CD4-positive, alpha-beta T cell treated with Interleukin-4 for 1 hour (primary cell): Measurements from ENCODE around the gene BUB3.
"Not testable (repeated sequence)": the region's sequence is repeated elsewhere in the genome, so short reads cannot be mapped to it uniquely, and the experiment has no call there.

Experiments used
- DNase-seq, 2 donors: peaks; one replicate each; pipeline ENCODE4 v3.0.0-alpha.2; 2020 to 2022

Gene BUB3

DNA sequence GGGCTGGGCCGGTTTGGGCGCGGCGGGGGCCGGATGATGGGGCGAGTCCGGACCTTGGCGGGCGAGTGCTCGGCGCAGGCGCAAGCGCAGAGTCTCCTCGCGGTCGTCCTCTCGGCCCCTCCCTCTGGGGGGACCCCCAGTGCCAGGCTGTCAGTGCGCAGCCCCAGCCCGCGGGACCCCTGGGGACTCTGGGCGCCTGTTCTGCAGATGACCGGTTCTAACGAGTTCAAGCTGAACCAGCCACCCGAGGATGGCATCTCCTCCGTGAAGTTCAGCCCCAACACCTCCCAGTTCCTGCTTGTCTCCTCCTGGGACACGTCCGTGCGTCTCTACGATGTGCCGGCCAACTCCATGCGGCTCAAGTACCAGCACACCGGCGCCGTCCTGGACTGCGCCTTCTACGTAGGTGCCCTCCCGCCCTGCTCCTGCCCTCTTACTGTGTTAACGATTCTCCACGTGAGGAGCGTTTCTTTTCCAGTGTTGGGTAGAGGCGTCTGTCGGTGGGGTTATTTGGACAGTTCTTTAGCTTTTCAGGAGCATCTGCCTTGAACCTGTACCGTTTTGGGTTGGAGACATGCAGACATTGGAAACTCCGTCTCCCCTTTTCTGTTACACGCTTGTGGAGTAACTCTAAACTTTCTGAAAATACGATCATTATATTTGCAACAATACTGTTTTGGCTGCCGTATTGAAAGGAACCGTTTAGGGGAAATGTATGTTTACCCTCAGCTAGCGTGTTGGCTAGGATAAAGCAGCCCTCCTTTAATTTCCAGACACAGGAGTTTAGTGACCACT is 706 bp downstream of the BUB3 start:
- peak; percentile 35 to 43 for DNase-seq

GRCh38 chr10:123156078-123156477 is 1.9 kb downstream of the BUB3 start:
- no peak for DNase-seq

DNA sequence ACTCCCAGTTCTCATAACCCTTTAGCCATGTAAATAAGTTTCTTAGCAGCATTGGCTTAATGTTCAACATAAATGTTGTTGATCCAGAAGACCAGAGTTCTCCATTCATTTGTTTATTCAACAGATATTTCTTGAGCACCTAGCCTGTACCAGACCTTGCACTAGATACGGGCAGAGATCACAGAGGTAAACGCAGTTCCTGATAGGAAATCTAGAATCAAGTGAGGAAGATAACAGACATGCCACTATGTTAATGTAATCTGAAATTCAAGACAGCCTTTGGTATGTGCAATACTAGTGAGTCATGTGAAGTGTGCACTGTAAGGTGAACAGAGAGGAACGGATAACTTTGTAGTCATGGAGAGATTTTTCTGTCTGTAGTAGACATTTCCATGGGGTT is 3.0 kb downstream of the BUB3 start:
- no peak for DNase-seq

GRCh38 chr10:123158682-123159081 is 4.5 kb downstream of the BUB3 start:
- DNase-seq: no peak

DNA sequence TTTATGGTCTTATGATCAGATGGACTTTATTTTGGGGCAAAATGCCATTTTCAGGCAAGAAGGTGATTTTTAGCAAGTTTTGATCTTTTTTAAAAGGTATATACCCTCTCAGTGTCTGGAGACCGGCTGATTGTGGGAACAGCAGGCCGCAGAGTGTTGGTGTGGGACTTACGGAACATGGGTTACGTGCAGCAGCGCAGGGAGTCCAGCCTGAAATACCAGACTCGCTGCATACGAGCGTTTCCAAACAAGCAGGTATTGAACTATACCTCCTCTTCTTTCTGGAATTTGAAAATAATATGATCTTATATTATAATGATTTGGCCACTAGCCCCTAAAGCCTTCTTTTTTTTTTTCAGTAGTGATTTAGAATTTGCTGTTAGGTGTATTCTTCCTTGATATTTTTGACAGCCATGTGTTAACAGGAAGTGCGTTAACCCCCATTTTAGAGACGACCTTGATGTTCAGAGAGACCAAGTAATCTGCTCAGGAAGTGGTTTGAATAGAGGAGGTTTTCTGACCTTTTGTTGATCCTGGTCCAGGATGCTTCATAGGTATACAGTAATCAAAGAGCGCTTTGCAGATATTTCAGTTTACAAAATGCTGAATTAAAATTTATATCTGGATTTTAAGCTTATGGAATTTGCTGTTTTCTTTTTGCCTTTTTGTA is 6.2 kb downstream of the BUB3 start:
- DNase-seq: peak in 1 of 2 donors; percentile 75

DNA sequence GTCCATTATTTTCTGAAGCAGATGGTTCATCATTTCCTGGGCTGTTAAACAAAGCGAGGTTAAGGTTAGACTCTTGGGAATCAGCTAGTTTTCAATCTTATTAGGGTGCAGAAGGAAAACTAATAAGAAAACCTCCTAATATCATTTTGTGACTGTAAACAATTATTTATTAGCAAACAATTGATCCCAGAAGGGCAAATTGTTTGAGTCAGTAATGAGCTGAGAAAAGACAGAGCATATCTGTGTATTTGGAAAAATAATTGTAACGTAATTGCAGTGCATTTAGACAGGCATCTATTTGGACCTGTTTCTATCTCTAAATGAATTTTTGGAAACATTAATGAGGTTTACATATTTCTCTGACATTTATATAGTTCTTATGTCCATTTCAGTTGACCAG is 10.1 kb downstream of the BUB3 start:
- DNase-seq: no peak

DNA sequence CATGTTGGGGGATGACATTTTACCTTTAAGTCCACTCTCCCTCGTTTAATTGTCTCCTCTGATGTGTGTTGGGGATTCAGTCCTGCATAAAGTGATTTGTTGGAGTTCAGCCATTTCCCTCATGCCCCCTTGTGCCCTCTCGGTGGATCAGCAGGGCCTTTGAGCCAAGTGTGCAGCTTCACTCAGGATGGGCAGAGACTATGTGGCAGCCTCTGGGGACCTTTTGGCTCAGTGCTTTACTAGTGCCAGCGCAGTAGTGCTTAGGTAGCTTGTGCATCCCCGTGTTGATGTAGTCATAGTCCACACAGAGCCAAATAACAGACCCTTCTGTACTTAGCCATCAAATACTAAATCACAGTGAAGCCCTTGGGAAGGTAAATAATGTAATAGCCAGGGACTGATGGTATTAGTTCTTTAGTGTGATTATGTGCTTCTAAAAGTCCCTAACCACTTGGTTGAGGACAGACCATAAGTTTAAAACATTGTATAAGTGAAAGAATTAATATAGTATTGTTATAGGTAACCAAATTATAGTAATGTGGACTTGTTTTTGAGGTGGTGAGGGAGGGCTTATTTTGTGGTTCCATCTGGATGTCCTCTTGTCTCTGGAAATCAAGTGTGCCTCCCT is 11.4 kb downstream of the BUB3 start:
- no peak for DNase-seq

DNA sequence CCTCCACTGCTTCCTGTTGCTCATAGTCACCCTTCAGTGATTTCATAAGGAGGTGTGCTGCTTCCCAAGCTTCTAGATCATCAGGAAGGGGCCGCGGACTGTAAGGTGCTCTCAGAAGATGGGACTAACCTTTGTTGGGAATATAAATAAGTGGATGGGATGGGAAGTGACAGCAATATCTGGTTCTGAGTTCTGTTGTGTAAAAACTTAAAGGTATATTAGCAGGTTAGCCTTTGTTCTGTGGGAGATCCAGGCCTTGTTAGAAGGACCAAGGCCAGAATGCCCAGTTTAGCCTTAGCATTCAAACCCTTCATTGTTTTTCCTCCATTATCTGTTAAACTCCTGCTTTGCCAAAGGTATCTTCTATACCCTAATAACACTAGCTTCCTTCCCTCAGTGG is 12.4 kb downstream of the BUB3 start:
- no peak for DNase-seq

GRCh38 chr10:123170961-123171360 is 16.8 kb downstream of the BUB3 start:
- DNase-seq: no peak

- not testable (repeated sequence) for DNase-seq
Observed at GRCh38 chr10:123171616-123172015, 17.4 kb downstream of the BUB3 start.

GRCh38 chr10:123175389-123176387 is 21.5 kb downstream of the BUB3 start:
- no peak for DNase-seq

- not testable (repeated sequence) for DNase-seq
Observed at GRCh38 chr10:123178390-123178789, 24.2 kb downstream of the BUB3 start.

- DNase-seq: no peak
Observed at GRCh38 chr10:123180101-123181090, 26.2 kb downstream of the BUB3 start.

GRCh38 chr10:123183724-123184123 is 29.5 kb downstream of the BUB3 start:
- no peak for DNase-seq

DNA sequence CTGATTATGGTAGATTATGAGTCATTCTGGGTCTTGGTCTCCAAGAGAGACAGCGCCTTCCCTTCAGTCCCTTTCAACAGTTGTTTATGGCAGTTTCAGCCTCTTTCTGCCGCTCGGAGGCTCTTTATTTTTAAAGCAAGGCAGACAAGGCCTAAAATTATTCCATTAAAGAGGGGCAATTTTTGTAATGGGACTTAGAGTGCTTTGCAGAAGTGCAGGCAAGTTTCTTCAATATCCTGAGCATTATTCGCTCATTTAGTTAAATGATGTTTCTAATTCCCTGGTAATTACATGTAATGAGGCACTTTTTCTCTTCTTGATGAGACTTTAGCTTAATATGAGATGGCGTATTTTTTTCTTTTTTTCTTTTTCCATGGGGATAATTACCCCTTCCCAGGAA is 33.6 kb downstream of the BUB3 start:
- DNase-seq: no peak

DNA sequence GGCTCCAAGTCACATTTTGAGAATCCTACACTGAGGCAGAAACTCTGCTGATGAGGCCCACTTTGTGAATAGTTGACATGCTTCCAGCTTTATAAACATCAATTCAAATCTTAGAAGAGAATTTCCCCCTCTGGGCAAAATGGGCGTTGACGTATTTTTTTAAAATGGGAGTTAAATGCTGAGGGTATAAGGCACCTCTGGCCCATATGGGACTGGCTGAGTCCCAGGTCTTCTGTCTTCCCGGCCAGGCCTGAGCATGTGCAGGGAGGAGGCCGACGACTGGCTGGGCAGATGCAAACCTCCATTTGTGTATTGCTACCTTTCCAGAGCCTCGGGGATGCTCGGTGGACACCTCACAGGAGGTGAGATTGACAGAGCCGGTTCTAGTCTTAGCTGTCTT is 37.7 kb downstream of the BUB3 start:
- DNase-seq: no peak

- no peak for DNase-seq
Observed at GRCh38 chr10:123194056-123194455, 39.9 kb downstream of the BUB3 start.

DNA sequence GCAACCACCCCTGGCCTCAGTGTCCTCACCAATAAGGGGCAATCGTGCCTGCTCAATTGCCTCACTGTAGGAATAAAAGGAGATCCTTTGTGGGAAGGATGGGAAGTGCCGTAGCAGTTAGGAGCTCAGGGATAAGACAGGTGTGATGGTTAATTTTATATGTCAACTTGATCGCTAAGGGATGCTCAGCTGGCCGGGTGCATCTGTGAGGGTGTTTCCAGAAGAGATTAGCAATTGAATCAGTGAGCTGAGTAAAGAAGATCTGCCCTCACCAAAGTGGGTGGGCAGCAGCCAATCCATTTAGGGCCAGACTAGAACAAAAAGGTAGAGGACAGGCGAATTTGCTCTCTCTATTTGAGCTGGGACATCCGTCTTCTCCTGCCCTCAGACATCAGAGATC is 46.3 kb downstream of the BUB3 start:
- DNase-seq: no peak

DNA sequence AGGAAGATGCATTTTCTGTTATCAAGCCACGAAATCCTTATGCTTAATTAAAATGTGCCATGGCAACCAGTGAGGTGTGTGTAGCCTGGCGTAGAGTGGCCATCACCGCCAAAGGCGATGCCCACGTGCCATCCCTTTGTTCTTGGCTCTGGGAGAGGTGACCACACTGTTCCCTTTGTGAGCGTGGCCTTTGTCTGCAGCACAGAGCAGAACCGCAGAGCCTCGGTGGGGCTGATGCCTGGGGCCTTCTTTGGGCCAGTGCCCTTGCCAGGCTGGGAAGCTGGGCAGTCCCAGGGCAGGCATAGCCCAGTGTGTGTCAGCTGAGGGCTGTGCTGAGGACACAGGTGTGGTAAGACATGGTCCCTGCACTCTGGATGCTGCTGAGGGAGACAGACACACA is 48.3 kb downstream of the BUB3 start:
- DNase-seq: no peak

DNA sequence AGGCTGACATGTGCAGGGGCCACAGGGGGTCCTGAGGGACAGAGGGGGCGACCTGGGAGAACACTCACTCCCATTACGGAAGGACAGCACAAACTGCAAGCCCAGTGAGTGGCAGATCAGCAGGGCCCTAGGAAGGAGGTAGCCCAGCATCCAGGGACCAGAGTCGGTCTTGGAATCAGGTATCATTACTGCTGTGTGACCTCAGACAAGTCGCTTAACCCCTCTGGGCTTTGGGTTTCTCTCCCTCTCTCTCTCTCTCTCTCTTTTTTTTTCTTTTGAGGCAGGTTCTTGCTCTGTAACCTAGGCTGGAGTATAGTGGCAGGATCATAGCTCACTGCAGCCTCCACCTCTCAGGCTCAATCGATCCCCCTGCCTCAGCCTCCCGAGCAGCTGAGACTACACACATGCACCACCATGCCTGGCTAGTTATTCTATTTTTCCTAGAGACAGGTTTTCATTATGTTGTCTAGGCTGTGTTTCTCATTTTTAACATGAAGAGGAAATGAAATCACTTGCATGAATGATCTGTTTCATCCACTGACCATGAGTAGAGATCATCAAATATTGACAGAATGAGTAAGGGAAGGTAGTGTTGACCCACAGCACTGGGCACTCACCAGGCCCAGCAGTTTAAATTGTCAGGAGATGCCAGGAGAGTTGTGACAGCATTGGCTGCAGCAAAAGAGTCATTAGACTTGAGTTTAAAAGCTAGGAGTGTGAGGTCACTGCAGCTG is 49.4 kb downstream of the BUB3 start:
- no peak for DNase-seq

DNA sequence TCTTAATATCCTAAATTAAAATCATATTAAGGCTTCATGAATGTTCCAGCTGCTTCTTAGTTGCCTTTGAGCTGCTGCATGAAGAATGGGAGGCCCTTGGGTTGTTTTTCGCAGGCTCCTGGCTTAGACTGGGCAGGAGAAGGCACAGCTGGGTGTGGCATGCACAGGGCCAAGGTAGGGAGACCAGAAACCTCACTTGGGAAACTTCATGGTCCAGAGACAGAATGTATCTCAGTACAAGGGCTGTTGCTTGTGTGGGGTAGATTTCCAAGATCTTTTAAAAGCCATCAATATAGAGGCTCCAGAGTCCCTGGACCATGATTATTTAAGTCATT is 49.9 kb downstream of the BUB3 start:
- DNase-seq: no peak
